ENCODE measurements around the gene IL11.
A peak's percentile ranks its signal among the peaks of the same experiment; 100 is the strongest.
"Not testable (repeated sequence)": the region's sequence is repeated elsewhere in the genome, so short reads cannot be mapped to it uniquely, and the experiment has no call there.

The IL11 gene

DNA sequence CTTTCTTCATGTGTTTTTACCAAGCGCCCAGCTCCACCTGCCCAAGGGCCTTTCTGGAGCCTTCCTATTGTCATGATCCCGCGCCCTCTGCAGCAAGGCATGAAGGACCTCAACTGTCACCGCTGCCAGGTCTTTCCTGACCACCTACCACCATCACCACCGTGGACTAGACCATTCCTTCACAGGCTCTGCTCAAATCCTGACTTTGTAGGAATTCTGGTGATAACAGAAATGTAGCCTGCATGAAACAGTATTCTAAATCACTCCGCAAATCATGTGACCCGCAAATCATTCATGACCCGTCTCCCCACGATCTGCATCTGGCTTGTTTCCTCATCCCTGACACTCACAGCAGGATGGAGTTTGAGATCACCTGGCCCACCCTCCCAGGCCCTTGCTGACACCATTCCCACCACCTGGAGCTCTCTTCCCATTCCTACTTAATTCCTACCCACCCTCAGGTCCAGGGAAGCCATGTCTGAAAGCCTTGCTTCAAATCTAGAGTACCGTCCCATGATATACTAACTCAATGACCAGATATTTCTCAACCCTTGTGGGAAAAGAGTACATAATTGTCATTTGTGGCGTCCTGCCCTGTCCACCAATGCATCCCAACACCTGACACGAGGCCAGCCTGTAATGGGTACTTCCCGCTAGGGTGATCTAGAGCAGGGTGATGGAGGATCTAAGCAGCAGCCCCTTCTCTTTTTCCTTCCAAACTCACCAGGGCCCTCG is 36.0 kb upstream of the IL11 start:
- Histone ChIP-seq H3K4me1 (ENCODE audit: control insufficient read depth, insufficient read depth, low read length, poor library complexity, severe bottlenecking) (peaks cover 12% of the 10 kb centered on the region), H3K36me3 (ENCODE audit: control insufficient read depth, insufficient read depth, low read length) (peaks cover 53% of the 10 kb centered on the region), H3K27ac (ENCODE audit: low read depth, low read length, severe bottlenecking) (no peak overlapping the region), H3K4me3 (ENCODE audit: extremely low read depth, insufficient read depth, low read length, poor library complexity, severe bottlenecking) (peak overlapping the region; percentile 90), H3K9me3 (ENCODE audit: control insufficient read depth, low read length) (peaks cover 21% of the 10 kb centered on the region)
- 82 to 92% methylated on average over 6 to 10 of the region's 14 CpGs for WGBS, 2 experiments (ENCODE audit: insufficient coverage in 2 of 2)

DNA sequence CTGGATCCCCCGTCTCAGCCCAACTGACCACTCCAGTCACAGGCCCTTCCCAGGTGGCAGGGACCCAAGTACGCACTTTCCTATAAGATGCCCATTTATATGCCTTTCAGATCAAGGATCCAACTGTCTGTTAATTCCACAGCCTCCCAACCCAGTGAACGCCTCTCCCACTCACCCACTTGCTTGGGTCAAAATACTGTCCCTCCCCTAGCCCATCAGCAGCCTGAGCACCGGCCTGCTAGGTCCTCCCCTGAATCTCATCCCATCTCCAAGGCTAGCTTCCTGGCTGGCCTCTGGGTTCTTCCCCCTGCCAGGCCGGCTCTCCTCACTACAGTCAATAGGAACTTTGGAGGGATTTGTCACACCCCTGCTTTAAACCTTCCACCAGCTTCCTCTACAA is 35.4 kb upstream of the IL11 start:
- H3K4me3 ChIP-seq (ENCODE audit: extremely low read depth, insufficient read depth, low read length, poor library complexity, severe bottlenecking): peak overlapping the region; percentile 90
- H3K9me3 ChIP-seq (ENCODE audit: control insufficient read depth, low read length): peaks cover 21% of the 10 kb centered on the region
- H3K27ac ChIP-seq (ENCODE audit: low read depth, low read length, severe bottlenecking): no peak overlapping the region
- WGBS, 2 experiments (ENCODE audit: insufficient coverage in 2 of 2): 88 to 96% methylated on average over 4 to 5 of the region's 5 CpGs
- H3K36me3 ChIP-seq (ENCODE audit: control insufficient read depth, insufficient read depth, low read length): peaks cover 58% of the 10 kb centered on the region
- peaks cover 12% of the 10 kb centered on the region for H3K4me1 ChIP-seq (ENCODE audit: control insufficient read depth, insufficient read depth, low read length, poor library complexity, severe bottlenecking)

DNA sequence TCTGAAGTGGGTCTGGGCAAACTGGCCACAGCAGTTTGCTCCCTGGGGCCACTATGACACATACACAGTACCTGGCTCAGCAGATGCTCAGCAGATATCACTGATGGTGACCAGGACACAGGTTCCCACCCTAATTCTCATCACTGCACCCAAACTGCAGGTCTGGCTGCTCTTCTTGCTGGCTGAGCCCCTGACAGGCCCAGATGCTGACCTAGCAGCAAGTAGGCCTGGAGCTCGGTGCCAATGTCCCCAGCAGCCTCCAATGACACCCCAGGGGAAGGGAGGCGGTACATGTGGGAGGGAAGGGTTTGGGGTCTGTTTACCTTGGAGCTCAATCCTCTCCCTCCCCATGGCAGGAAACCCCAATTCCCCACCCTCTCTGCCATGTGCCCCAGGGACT is 32.2 kb upstream of the IL11 start:
- H3K4me1 ChIP-seq (ENCODE audit: control insufficient read depth, insufficient read depth, low read length, poor library complexity, severe bottlenecking): peaks cover 12% of the 10 kb centered on the region
- WGBS, 2 experiments (ENCODE audit: insufficient coverage in 2 of 2): 88 to 100% methylated on average over 1 of the region's 2 CpGs
- H3K27ac ChIP-seq (ENCODE audit: low read depth, low read length, severe bottlenecking): no peak overlapping the region
- H3K9me3 ChIP-seq (ENCODE audit: control insufficient read depth, low read length): no peaks in the 10 kb centered on the region
- H3K36me3 ChIP-seq (ENCODE audit: control insufficient read depth, insufficient read depth, low read length): peaks cover 64% of the 10 kb centered on the region
- no peak overlapping the region for H3K4me3 ChIP-seq (ENCODE audit: extremely low read depth, insufficient read depth, low read length, poor library complexity, severe bottlenecking)

DNA sequence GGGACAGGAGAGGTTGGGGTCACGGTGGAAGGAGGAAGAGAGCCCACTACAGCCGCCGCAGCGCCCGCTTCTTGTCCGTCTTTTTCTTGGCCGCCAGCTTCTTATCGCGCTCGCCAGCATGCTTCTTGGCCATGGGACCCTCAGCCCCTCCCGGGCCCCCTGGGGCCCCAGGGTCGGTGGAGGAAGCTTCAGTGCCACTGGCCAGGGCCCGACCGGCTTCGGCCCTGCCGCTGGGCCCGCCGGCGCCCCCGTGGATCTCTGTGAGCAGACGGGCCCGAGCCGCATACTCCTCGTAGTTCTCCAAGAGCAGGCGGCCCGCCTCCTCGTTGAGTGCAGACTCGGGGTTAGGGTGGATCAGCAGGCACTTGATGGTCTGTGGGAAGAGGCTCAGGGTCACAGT is 31.1 kb upstream of the IL11 start:
- WGBS, 2 experiments (ENCODE audit: insufficient coverage in 2 of 2): 76% methylated on average over 4 of the region's 28 CpGs; no CpG with 5 or more reads in 1 of the 2 experiments
- Histone ChIP-seq H3K4me1 (ENCODE audit: control insufficient read depth, insufficient read depth, low read length, poor library complexity, severe bottlenecking) (peaks cover 12% of the 10 kb centered on the region), H3K36me3 (ENCODE audit: control insufficient read depth, insufficient read depth, low read length) (peaks cover 61% of the 10 kb centered on the region)
- not testable (repeated sequence) for H3K4me3 ChIP-seq (ENCODE audit: extremely low read depth, insufficient read depth, low read length, poor library complexity, severe bottlenecking); H3K27ac ChIP-seq (ENCODE audit: low read depth, low read length, severe bottlenecking); H3K9me3 ChIP-seq (ENCODE audit: control insufficient read depth, low read length)

DNA sequence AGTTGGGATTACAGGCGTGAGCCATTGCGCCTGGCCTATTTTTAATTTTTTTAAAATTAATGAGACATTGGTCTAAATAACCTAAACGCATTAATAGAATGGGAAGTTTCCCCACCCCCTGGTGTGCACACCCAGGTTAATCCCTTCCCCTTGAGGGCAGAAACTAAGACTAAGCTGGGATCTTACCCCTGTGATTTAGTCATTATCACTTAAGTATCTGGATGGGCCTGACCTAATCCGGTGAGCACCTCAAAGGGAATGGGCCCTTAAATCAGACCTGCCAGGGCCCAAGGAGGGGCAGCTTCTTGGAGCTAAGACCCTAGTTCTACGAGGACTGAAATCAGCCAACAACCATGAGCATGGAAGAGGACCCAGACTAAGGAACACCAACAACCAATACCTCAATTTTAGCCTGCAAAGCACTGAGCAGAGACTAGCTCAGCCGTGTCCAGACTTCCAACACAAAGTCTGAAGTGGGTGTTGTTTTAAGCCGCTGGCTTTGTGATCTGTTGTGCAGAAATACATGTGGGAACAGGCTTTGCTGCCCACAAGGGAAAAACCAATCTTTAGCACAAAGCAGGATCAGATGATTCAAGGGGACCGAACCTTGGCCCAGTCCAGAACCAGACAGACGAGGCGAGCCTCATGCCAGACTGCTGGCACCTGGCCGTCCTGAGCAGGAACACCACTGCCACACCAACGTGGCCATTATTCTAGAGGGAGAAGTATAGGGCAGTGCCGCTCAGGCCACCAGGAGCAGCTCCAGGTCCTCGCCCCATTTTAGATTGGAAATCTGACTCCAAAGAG is 30.2 kb upstream of the IL11 start:
- no peak overlapping the region for H3K4me3 ChIP-seq (ENCODE audit: extremely low read depth, insufficient read depth, low read length, poor library complexity, severe bottlenecking)
- no peak overlapping the region for H3K27ac ChIP-seq (ENCODE audit: low read depth, low read length, severe bottlenecking)
- WGBS, 2 experiments (ENCODE audit: insufficient coverage in 2 of 2): 97 to 98% methylated on average over 10 to 11 of the region's 14 CpGs
- peaks cover 52% of the 10 kb centered on the region for H3K36me3 ChIP-seq (ENCODE audit: control insufficient read depth, insufficient read depth, low read length)
- H3K4me1 ChIP-seq (ENCODE audit: control insufficient read depth, insufficient read depth, low read length, poor library complexity, severe bottlenecking): peaks cover 3% of the 10 kb centered on the region
- no peaks in the 10 kb centered on the region for H3K9me3 ChIP-seq (ENCODE audit: control insufficient read depth, low read length)

DNA sequence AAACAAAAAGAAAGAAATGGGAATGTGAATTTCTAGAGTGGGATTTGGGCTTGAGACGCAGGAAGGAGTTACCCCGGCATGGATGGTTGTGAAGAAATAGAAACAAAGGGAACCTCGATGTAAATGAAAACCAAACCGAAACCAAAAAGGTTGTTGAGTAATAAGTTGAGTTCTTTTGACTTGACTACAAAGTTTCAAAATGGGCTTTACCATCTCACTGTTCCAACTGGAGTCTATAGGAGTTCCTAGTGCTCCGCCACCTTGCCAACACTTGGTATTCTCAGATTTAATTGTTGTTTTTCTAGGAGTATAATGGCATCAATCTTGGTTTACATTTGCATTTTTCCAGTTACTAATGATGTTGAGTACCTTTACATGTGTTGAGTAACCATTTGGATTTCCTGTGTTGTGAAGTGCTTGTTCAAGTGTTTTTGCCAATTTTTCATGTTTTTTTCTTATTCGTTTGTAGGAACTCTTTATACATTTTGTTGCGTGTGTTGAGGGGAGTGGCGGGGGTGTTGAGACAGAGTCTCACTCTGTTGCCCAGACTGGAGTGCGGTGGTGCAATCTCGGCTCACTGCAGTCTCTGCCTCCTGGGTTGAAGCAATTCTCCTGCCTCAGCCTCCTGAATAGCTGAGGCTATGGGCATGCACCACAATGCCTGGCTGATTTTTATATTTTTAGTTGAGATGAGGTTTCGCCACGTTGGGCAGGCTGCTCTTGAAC is 28.1 kb upstream of the IL11 start:
- WGBS, 2 experiments (ENCODE audit: insufficient coverage in 2 of 2): 94 to 97% methylated on average over 9 of the region's 12 CpGs
- Histone ChIP-seq H3K36me3 (ENCODE audit: control insufficient read depth, insufficient read depth, low read length) (peaks cover 30% of the 10 kb centered on the region), H3K4me1 (ENCODE audit: control insufficient read depth, insufficient read depth, low read length, poor library complexity, severe bottlenecking) (no peaks in the 10 kb centered on the region), H3K4me3 (ENCODE audit: extremely low read depth, insufficient read depth, low read length, poor library complexity, severe bottlenecking) (no peak overlapping the region), H3K9me3 (ENCODE audit: control insufficient read depth, low read length) (no peaks in the 10 kb centered on the region), H3K27ac (ENCODE audit: low read depth, low read length, severe bottlenecking) (no peak overlapping the region)

DNA sequence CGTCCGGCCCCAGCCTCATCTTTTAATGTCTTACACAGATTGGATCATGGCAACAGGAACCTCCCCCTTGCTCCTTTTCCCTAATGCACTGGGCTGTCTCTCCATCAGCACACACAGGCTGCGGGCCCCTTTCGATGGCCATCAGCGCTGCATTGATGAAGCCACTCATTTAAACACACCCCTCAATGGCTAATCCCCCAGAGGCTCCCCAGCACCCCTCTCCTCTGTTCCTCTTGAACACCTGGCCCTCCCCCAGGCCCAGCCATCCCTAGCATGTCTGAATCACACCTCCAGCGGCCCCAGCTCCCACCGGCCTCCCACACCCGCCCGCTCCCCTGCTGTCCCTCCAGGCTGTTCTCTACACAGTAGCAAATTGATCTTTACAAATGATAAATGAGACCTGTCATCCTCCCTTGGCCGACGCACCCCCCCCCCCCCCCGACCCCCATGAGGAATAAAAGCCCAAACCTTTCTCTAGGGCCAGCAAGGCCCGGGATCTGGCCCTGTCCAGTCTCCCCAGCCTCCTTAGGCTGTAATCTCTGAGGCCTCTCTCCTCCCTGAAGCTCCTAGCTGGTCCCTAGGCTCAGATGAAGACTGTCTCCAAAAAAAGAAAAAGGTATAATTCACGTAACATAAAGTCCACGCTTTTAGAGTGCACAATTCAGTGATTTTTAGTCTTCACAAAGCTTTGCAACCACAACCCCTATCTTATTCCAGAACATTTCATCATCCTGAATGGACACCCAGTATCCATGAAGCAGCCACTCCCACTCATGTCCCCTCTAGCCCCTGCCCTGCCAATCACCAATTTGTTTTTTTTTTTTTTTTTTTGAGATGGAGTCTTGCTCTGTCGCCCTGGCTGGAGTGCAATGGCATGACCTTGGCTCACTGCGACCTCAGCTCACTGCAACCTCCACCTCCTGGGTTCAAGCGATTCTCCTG is 22.8 kb upstream of the IL11 start:
- H3K4me1 ChIP-seq (ENCODE audit: control insufficient read depth, insufficient read depth, low read length, poor library complexity, severe bottlenecking): peaks cover 22% of the 10 kb centered on the region
- peaks cover 31% of the 10 kb centered on the region for H3K36me3 ChIP-seq (ENCODE audit: control insufficient read depth, insufficient read depth, low read length)
- H3K9me3 ChIP-seq (ENCODE audit: control insufficient read depth, low read length): no peaks in the 10 kb centered on the region
- WGBS, 2 experiments (ENCODE audit: insufficient coverage in 2 of 2): 28 to 32% methylated on average over 15 to 17 of the region's 18 CpGs
- H3K4me3 ChIP-seq (ENCODE audit: extremely low read depth, insufficient read depth, low read length, poor library complexity, severe bottlenecking): no peak overlapping the region
- peak overlapping the region; percentile 41 for H3K27ac ChIP-seq (ENCODE audit: low read depth, low read length, severe bottlenecking)

DNA sequence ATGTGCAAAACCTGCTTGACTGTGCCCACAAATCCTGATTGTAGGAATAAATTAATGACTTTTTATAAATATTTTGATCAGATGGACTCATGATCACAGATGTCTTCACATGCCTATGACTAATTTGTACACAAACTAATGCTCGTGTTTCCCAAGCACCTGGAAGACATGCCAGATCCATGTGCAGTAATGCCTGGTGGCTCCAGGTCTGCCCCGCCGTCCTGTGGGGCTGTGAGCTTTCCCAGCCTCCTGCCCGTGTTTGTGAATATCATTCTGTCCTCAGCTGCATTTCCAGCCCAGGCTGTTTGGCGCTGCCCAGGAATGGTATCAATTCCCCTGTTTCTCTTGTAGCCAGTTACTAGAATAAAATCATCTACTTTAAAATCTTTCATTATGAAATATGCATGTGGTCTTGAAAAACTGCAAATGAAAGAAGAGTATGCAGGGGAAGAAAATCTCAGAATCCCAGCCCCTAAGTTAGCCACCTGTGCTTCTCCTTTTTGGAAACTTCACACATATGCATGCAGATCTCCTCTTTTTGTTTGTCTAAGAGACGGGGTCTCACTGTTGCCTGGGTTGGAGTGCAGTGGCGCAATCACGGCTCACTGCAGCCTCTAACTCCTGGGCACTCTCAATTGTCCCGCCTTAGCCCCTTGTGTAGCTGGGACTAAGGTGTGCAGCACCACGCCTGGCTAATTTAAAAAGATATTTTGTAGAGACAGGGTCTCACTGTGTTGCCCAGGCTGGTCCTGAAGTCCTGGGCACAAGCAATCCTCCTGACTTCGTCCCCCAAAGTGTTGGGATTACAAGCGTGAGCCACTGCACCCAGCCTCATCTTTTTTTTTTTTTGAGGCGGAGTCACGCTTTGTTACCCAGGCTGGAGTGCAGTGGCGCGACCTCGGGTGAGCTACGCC is 21.7 kb upstream of the IL11 start:
- Histone ChIP-seq H3K4me1 (ENCODE audit: control insufficient read depth, insufficient read depth, low read length, poor library complexity, severe bottlenecking) (peaks cover 34% of the 10 kb centered on the region), H3K4me3 (ENCODE audit: extremely low read depth, insufficient read depth, low read length, poor library complexity, severe bottlenecking) (no peak overlapping the region), H3K36me3 (ENCODE audit: control insufficient read depth, insufficient read depth, low read length) (peaks cover 42% of the 10 kb centered on the region), H3K27ac (ENCODE audit: low read depth, low read length, severe bottlenecking) (no peak overlapping the region), H3K9me3 (ENCODE audit: control insufficient read depth, low read length) (no peaks in the 10 kb centered on the region)
- 52 to 59% methylated on average over 14 to 17 of the region's 18 CpGs for WGBS, 2 experiments (ENCODE audit: insufficient coverage in 2 of 2)

DNA sequence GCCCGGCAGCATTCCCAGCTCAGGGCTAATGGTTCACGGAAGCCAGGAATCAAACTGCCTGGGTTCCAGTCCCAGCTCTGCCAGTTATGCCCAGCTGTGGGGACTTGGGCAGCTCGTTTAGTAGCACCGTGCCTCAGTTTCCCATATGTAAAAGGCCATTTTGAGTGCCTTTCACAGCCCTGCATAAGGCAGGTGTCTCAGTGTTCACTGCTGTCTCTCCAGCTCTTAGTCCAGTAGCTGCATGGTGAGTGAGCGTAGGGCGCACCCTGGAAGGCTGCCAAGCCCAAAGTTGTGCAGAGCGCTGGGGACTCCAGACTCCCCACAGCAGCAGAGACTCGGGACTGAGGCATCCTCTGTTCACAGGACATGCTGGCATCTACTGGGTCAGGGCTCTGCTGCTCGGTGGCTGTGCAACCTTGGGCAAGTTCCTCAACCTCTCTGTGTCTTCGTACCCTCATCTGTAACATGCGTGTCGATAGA is 21.0 kb upstream of the IL11 start:
- WGBS, 2 experiments (ENCODE audit: insufficient coverage in 2 of 2): 94% methylated on average over 9 to 12 of the region's 12 CpGs
- H3K36me3 ChIP-seq (ENCODE audit: control insufficient read depth, insufficient read depth, low read length): peaks cover 49% of the 10 kb centered on the region
- H3K4me1 ChIP-seq (ENCODE audit: control insufficient read depth, insufficient read depth, low read length, poor library complexity, severe bottlenecking): peaks cover 34% of the 10 kb centered on the region
- H3K9me3 ChIP-seq (ENCODE audit: control insufficient read depth, low read length): no peaks in the 10 kb centered on the region
- H3K4me3 ChIP-seq (ENCODE audit: extremely low read depth, insufficient read depth, low read length, poor library complexity, severe bottlenecking): no peak overlapping the region
- no peak overlapping the region for H3K27ac ChIP-seq (ENCODE audit: low read depth, low read length, severe bottlenecking)

Measured in mesodermal cell (in vitro differentiated cells).